Adrenal gland (tissue), 12 donors: ENCODE measurements around the gene SLIT3. TPM values are rescaled to one million over a fixed set of nuclear protein-coding genes. Genes with fewer than 3 reads are reported as not detected.

ENCODE experiments used
- DNase-seq, 7 donors: peaks; one replicate each; pipeline ENCODE4 v3.0.0-alpha.2; 2019 to 2020
- H3K27ac ChIP-seq, 5 donors: fragments of 200-600 bp; sonication (generic) in 4 of 5; 1 replicate in 3 of 5; 2 replicates in 2 of 5; pipeline versions ENCODE4 v1.5.1 to v1.8.0; 2016 to 2020; ENCODE audit warnings: mild to moderate bottlenecking in 1 of 5
- H3K27me3 ChIP-seq: fragments of 200-600 bp; 2 replicates; pipeline ENCODE4 v1.8.0; 2021
- H3K36me3 ChIP-seq, 2 donors: fragments of 200-600 bp; replicated peaks in 1 of 2; 1 replicate in 1 of 2; 2 replicates in 1 of 2; pipeline versions ENCODE4 v1.5.1 to v1.8.0; 2018 to 2022
- H3K4me1 ChIP-seq, 2 donors: fragments of 200-600 bp; replicated peaks in 1 of 2; 1 replicate in 1 of 2; 2 replicates in 1 of 2; pipeline versions ENCODE4 v1.5.1 to v1.8.0; 2018 to 2021
- H3K4me3 ChIP-seq, 4 donors: fragments of 200-600 bp; sonication (generic) in 3 of 4; one replicate each; pipeline ENCODE4 v1.5.1; 2016 to 2018
- H3K9me3 ChIP-seq, 3 donors: fragments of 200-600 bp; sonication (generic) in 1 of 3; replicated peaks in 1 of 3; 1 replicate in 2 of 3; 2 replicates in 1 of 3; pipeline versions ENCODE4 v1.5.1 to v1.8.0; 2016 to 2021
- POLR2A ChIP-seq, 2 donors: fragments of 450-650 bp; IDR thresholded peaks; one replicate each; pipeline ENCODE4 v1.6.1; 2017; ENCODE audit warnings: antibody characterized with exemption in 2 of 2, mild to moderate bottlenecking in 2 of 2, moderate library complexity in 1 of 2
- WGBS, 4 donors: extraction: QIAGEN DNeasy Blood & Tissue Kit in 2 of 4; methylation state at CpG; one replicate each; pipeline versions ENCODE4 v1.1.5 to v1.1.7; 2013 to 2017; 5-methylcytosine and 5-hydroxymethylcytosine counted together
- intact Hi-C, 2 donors: fragments of 100-400 bp; cut with DNase I; formaldehyde crosslinking; loops; one replicate each; pipeline versions ENCODE4 v1.14.1 to v1.15.0; 2022 to 2023
- polyA plus RNA-seq, 3 donors: library from polyadenylated mRNA; stranded (reverse); fragments of 200-250 nt in 2 of 3; fragments of 350-450 nt in 1 of 3; fragmentation: Illumina TruSeq in 1 of 3; extraction: RNeasy Lipid Tissue Mini Kit (QIAGEN cat#74804) in 1 of 3; gene quantifications; one replicate each; pipeline ENCODE4 v1.2.3, GENCODE V29; 2013 to 2014
- total RNA-seq, 9 donors: library from RNA; depleted of rRNA in 4 of 9; stranded (reverse); fragments of >200 nt in 4 of 9; fragments of 120-200 nt in 1 of 9; fragmentation: NEBNext Ultra II Directional in 1 of 9; extraction: Animal tissue kit (Norgen Biotek cat#: 25700) in 1 of 9; gene quantifications; one replicate each; pipeline versions ENCODE4 v1.1.0 to v1.2.4, GENCODE V29; 2013 to 2023
- TF ChIP-seq, protein P1 (sequence below), 6 experiments: fragments of 450-650 bp in 4 of 6; fragments of 200-600 bp in 2 of 6; sonication (generic) in 1 of 6; IDR thresholded peaks; 1 replicate in 5 of 6; 2 replicates in 1 of 6; pipeline versions ENCODE4 v1.5.1 to v1.8.0; 2016 to 2021; ENCODE audit warnings: antibody characterized with exemption in 6 of 6, mild to moderate bottlenecking in 2 of 6, moderate library complexity in 1 of 6
- donor health status: healthy with polysubstance abuse.
- donor health status: Bipolar disorder and iron deficiency.
- donor health status: DM: yes; HTN: yes; CAD: no.
- donor health status: DM: no; HTN: no; CAD: no.
- donor health status: DM: no; HTN: no; CAD: no.
- donor health status: DM: yes; HTN: yes; CAD: no.

SLIT3 gene
- total and polyA plus RNA-seq, 12 donors, result 10.0 to 94.1 (median 32.8) TPM

DNA sequence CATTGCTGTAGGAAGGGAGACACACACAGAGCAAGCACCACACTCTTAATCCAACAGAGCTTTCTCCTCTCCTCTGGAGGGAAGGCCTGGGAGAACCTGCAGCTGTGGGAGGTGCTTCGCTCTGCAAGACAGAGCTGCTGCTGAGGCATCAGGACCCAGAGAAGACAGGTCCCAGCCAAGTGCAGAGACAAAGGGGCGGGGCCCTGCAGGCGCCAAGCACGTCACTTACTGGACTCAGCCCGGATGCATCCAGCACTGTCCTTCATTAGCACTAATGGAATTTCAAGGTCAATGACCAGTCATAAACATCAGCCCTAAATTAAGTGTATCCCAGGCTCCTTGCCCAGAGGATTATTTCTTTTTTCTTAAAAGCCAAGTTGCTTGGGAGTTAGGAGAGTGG is 384.7 kb downstream of the SLIT3 start:
- Histone ChIP-seq H3K36me3 (no peaks in the 10 kb centered on the region), H3K4me3 (no peak overlapping the region), H3K27ac (peak overlapping the region in 1 of 5 donors; percentile 43), H3K9me3 (no peaks in the 10 kb centered on the region), H3K27me3 (no peaks in the 10 kb centered on the region), H3K4me1 (peaks cover 0 to 22% of the 10 kb centered on the region in 2 donors)
- 22 to 46% (median 38%) methylated on average over 5 of the region's 5 CpGs for WGBS, 4 donors
- intact Hi-C loops, result no loop called here
- TF ChIP-seq, protein P1, sequence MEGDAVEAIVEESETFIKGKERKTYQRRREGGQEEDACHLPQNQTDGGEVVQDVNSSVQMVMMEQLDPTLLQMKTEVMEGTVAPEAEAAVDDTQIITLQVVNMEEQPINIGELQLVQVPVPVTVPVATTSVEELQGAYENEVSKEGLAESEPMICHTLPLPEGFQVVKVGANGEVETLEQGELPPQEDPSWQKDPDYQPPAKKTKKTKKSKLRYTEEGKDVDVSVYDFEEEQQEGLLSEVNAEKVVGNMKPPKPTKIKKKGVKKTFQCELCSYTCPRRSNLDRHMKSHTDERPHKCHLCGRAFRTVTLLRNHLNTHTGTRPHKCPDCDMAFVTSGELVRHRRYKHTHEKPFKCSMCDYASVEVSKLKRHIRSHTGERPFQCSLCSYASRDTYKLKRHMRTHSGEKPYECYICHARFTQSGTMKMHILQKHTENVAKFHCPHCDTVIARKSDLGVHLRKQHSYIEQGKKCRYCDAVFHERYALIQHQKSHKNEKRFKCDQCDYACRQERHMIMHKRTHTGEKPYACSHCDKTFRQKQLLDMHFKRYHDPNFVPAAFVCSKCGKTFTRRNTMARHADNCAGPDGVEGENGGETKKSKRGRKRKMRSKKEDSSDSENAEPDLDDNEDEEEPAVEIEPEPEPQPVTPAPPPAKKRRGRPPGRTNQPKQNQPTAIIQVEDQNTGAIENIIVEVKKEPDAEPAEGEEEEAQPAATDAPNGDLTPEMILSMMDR (IDR thresholded peaks at IDR 0.05), result no peak
- no peak for TF ChIP-seq POLR2A (IDR thresholded peaks at IDR 0.05)
- peak; percentile 33 to 88 (median 82) for DNase-seq

DNA sequence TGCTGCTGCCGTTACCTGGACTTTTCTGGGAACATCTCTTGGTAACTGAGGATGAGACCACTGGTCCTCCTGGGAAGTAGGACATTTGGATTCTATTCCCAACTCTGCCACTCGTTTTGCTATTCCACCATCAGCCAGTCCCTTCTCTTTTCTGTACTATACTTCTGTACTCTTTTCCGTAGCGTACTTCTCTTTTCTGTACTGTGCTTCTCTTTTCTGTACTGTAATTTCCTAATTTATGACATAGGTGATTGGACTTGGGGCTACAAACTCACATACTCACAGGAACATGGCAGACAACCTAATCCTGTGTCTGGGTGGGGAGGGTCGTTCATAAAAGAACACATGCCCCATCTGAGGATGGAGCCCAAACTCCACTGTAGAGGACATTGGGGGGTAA is 386.4 kb downstream of the SLIT3 start:
- H3K27ac ChIP-seq, result no peak overlapping the region
- no peaks in the 10 kb centered on the region for H3K27me3 ChIP-seq
- TF ChIP-seq, protein P1 (IDR thresholded peaks at IDR 0.05), result no peak
- TF ChIP-seq POLR2A (IDR thresholded peaks at IDR 0.05), result no peak
- no peak for DNase-seq
- no peak overlapping the region for H3K4me3 ChIP-seq
- WGBS, 4 donors, result 67 to 76% (median 69%) methylated on average over 5 of the region's 5 CpGs
- intact Hi-C loops, result no loop called here
- no peaks in the 10 kb centered on the region for H3K9me3 ChIP-seq
- no peaks in the 10 kb centered on the region for H3K36me3 ChIP-seq
- peaks cover 0 to 22% of the 10 kb centered on the region in 2 donors for H3K4me1 ChIP-seq

DNA sequence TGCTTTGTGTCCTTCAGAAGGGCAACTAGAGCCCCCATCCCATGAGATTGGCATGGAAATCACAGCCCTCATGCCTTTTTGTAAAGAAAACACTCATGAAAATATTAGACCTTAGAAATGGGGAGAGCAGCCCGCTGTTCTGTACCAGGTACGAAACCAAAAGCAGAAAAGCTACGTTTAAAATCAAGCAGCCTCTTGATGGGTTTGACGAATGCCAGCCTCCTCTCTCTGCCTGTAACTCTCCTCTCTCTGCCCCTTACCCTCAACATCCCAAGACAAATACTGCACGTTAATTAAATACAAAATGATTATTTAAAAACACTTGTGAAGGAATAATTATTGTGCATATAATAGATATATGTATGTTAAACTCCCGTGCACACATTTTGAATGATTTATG is 390.1 kb downstream of the SLIT3 start:
- Histone ChIP-seq H3K27ac (no peak overlapping the region), H3K27me3 (no peaks in the 10 kb centered on the region), H3K36me3 (no peaks in the 10 kb centered on the region), H3K4me1 (peaks cover 0 to 6% of the 10 kb centered on the region in 2 donors), H3K9me3 (no peaks in the 10 kb centered on the region), H3K4me3 (no peak overlapping the region)
- intact Hi-C loops, result no loop called here
- 65 to 72% (median 67%) methylated on average over 6 of the region's 6 CpGs for WGBS, 4 donors
- DNase-seq, result no peak
- TF ChIP-seq POLR2A (IDR thresholded peaks at IDR 0.05), result no peak
- TF ChIP-seq, protein P1 (IDR thresholded peaks at IDR 0.05), result no peak

DNA sequence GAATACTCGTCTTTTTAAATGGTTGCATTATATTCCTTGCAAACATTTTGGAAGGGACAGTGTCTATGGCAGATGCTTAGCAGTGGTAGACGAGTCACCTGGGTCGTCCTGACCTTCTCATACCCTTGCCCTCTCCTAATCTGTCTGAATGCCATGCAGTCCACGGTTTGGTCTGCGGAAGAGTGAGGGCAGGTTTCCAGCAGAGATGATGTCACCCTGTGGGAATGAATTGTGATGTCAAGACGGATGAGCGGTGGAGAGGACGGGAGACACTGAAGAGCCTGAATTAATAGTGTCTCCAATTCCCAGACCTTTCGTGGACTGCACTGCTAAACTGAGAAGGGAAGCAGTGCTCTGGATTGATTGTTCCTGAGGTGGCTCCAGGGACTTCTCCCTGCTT is 392.7 kb downstream of the SLIT3 start:
- 45 to 52% (median 48%) methylated on average over 9 of the region's 9 CpGs for WGBS, 4 donors

More for the DNA sequence above, 392.7 kb downstream of the SLIT3 start:
- TF ChIP-seq, protein P1 (IDR thresholded peaks at IDR 0.05), result no peak
- no peak for TF ChIP-seq POLR2A (IDR thresholded peaks at IDR 0.05)
- H3K27ac ChIP-seq, result no peak overlapping the region
- H3K9me3 ChIP-seq, result no peaks in the 10 kb centered on the region
- peak in 1 of 7 donors; percentile 58 for DNase-seq
- no peaks in the 10 kb centered on the region for H3K27me3 ChIP-seq
- intact Hi-C loops, result no loop called here
- H3K36me3 ChIP-seq, result no peaks in the 10 kb centered on the region
- H3K4me3 ChIP-seq, result no peak overlapping the region
- H3K4me1 ChIP-seq, result no peaks in the 10 kb centered on the region
